ENCODE measurements around the gene SYNM. TPM values are rescaled to one million over a fixed set of nuclear protein-coding genes. Genes with fewer than 3 reads are reported as not detected.
"Not testable (repeated sequence)": the region's sequence is repeated elsewhere in the genome, so short reads cannot be mapped to it uniquely, and the experiment has no call there.

The SYNM gene
- total RNA-seq, 2 donors from 2014 or later, result 3.3 to 108 TPM

- no peak for TF ChIP-seq CTCF (IDR thresholded peaks at IDR 0.05)
- Histone ChIP-seq H3K4me3 (no peak overlapping the region), H3K4me1 (no peaks in the 10 kb centered on the region), H3K27me3 (peaks cover 14% of the 10 kb centered on the region), H3K9ac (ENCODE audit: low read depth in 2 of 2, low read length in 2 of 2) (peak overlapping the region in 1 of 2 donors; percentile 24), H3K27ac (no peak overlapping the region), H3K36me3 (no peaks in the 10 kb centered on the region), H3K9me3 (no peaks in the 10 kb centered on the region)
- intact Hi-C loops (cut with DNase I), result no loop called here
- no peak for DNase-seq
These were observed 46.4 kb upstream of the SYNM start for GRCh38 chr15:99058421-99058870.

- Histone ChIP-seq H3K4me1 (no peaks in the 10 kb centered on the region), H3K4me3 (peak overlapping the region; percentile 38), H3K9ac (ENCODE audit: low read depth in 2 of 2, low read length in 2 of 2) (peak overlapping the region; percentile 55 to 72), H3K27me3 (peaks cover 14% of the 10 kb centered on the region), H3K9me3 (no peaks in the 10 kb centered on the region), H3K36me3 (no peaks in the 10 kb centered on the region), H3K27ac (peak overlapping the region; percentile 47)
- peak; percentile 47 for DNase-seq
- TF ChIP-seq CTCF (IDR thresholded peaks at IDR 0.05), result peak; percentile 42
- intact Hi-C loops (cut with DNase I), result no loop called here
These were observed 45.6 kb upstream of the SYNM start for GRCh38 chr15:99059010-99059981.

- H3K9me3 ChIP-seq; H3K4me1 ChIP-seq; H3K4me3 ChIP-seq; H3K36me3 ChIP-seq; DNase-seq; H3K9ac ChIP-seq (ENCODE audit: low read depth in 2 of 2, low read length in 2 of 2); H3K27ac ChIP-seq: not testable (repeated sequence)
- H3K27me3 ChIP-seq, result peaks cover 14% of the 10 kb centered on the region
- intact Hi-C loops (cut with DNase I), result loop anchor here (10.0 kb wide), 1 partner anchor 405 kb away; no protein-coding TSS in a partner anchor
These were observed 44.7 kb upstream of the SYNM start for GRCh38 chr15:99060186-99060585.

GRCh38 chr15:99062226-99062625 lies 42.7 kb upstream of the SYNM start:
- DNase-seq, result no peak
- H3K9ac ChIP-seq (ENCODE audit: low read depth in 2 of 2, low read length in 2 of 2), result no peak overlapping the region
- TF ChIP-seq CTCF (IDR thresholded peaks at IDR 0.05), result no peak
- no peak overlapping the region for H3K4me3 ChIP-seq
- peaks cover 14% of the 10 kb centered on the region for H3K27me3 ChIP-seq
- no peaks in the 10 kb centered on the region for H3K4me1 ChIP-seq
- H3K27ac ChIP-seq, result no peak overlapping the region
- intact Hi-C loops (cut with DNase I), result loop anchor here (10.0 kb wide), 1 partner anchor 407 kb away; no protein-coding TSS in a partner anchor
- H3K9me3 ChIP-seq, result no peaks in the 10 kb centered on the region
- H3K36me3 ChIP-seq, result no peaks in the 10 kb centered on the region

- no peaks in the 10 kb centered on the region for H3K36me3 ChIP-seq
- no peak overlapping the region for H3K27ac ChIP-seq
- H3K27me3 ChIP-seq, result no peaks in the 10 kb centered on the region
- H3K9me3 ChIP-seq, result no peaks in the 10 kb centered on the region
- intact Hi-C loops (cut with DNase I), result loop anchor here (10.0 kb wide), 1 partner anchor 413 kb away; no protein-coding TSS in a partner anchor
- H3K9ac ChIP-seq (ENCODE audit: low read depth in 2 of 2, low read length in 2 of 2), result no peak overlapping the region
- TF ChIP-seq CTCF (IDR thresholded peaks at IDR 0.05), result no peak
- DNase-seq, result no peak
- H3K4me1 ChIP-seq, result no peaks in the 10 kb centered on the region
- no peak overlapping the region for H3K4me3 ChIP-seq
These were observed 36.7 kb upstream of the SYNM start for GRCh38 chr15:99068186-99068585.

- Histone ChIP-seq H3K27ac (no peak overlapping the region), H3K36me3 (no peaks in the 10 kb centered on the region), H3K9me3 (no peaks in the 10 kb centered on the region), H3K4me3 (no peak overlapping the region), H3K27me3 (no peaks in the 10 kb centered on the region), H3K9ac (ENCODE audit: low read depth in 2 of 2, low read length in 2 of 2) (no peak overlapping the region), H3K4me1 (no peaks in the 10 kb centered on the region)
- no peak for DNase-seq
- TF ChIP-seq CTCF (IDR thresholded peaks at IDR 0.05), result no peak
- intact Hi-C loops (cut with DNase I), result loop anchor here (10.0 kb wide), 1 partner anchor 295 kb away; no protein-coding TSS in a partner anchor
These were observed 34.7 kb upstream of the SYNM start for GRCh38 chr15:99070208-99070607.
